ENCODE measurements around the gene CA7.

GRCh38 chr16:66894055-66894454 is 49.8 kb downstream of the CA7 start:
- no peak for TF ChIP-seq CTCF (IDR thresholded peaks at IDR 0.05; ENCODE audit: borderline replicate concordance, extremely low read depth, low read length, poor library complexity, severe bottlenecking)
- TF ChIP-seq EZH2 (IDR thresholded peaks at IDR 0.05; ENCODE audit: borderline replicate concordance, low read depth, low read length, severe bottlenecking), result no peak

Data from DND-41 (cell line).